HG02973 (cell line): ENCODE data around the gene IRX5.
A peak's percentile ranks its signal among the peaks of the same experiment; 100 is the strongest.

ENCODE experiments used
- ATAC-seq: cut with Tn5 transposase; IDR thresholded peaks from one replicate; pipeline ENCODE4 v1.9.1; 2021; ENCODE audit warnings: moderate library complexity; ENCODE audit not compliant: unreplicated experiment

Gene IRX5

GRCh38 chr16:54930005-54930868 lies at the start of gene IRX5:
IRX5 (plus strand) TSS chr16:54930865; CDS start chr16:54931199, 334 bp downstream.
- ATAC-seq, result no peak

- no peak for ATAC-seq
These were observed 48.1 kb upstream of the IRX5 start for GRCh38 chr16:54882556-54882955.

GRCh38 chr16:54883358-54883757 lies 47.3 kb upstream of the IRX5 start:
- ATAC-seq, result no peak

GRCh38 chr16:54886078-54886477 lies 44.6 kb upstream of the IRX5 start:
- no peak for ATAC-seq

- ATAC-seq, result no peak
These were observed 40.3 kb upstream of the IRX5 start for GRCh38 chr16:54890381-54890780.

- ATAC-seq, result no peak
These were observed 39.3 kb upstream of the IRX5 start for GRCh38 chr16:54891346-54891745.

GRCh38 chr16:54892981-54893380 lies 37.7 kb upstream of the IRX5 start:
- no peak for ATAC-seq

- ATAC-seq, result no peak
These were observed 32.7 kb upstream of the IRX5 start for GRCh38 chr16:54897930-54898329.

- no peak for ATAC-seq
These were observed 29.1 kb upstream of the IRX5 start for GRCh38 chr16:54901606-54902005.

- no peak for ATAC-seq
These were observed 27.6 kb upstream of the IRX5 start for GRCh38 chr16:54903047-54903446.

- no peak for ATAC-seq
These were observed 19.6 kb upstream of the IRX5 start for GRCh38 chr16:54911079-54911478.

GRCh38 chr16:54912720-54913119 lies 17.9 kb upstream of the IRX5 start:
- no peak for ATAC-seq

- no peak for ATAC-seq
These were observed 9.3 kb upstream of the IRX5 start for GRCh38 chr16:54921206-54921824.

GRCh38 chr16:54923055-54923473 lies 7.6 kb upstream of the IRX5 start:
- no peak for ATAC-seq

- no peak for ATAC-seq
These were observed 6.7 kb upstream of the IRX5 start for GRCh38 chr16:54923988-54924387.

GRCh38 chr16:54926166-54926838 lies 4.4 kb upstream of the IRX5 start:
- no peak for ATAC-seq

GRCh38 chr16:54927125-54928015 lies 3.3 kb upstream of the IRX5 start:
- no peak for ATAC-seq

GRCh38 chr16:54928016-54928356 lies 2.7 kb upstream of the IRX5 start:
- ATAC-seq, result no peak

- peak; percentile 24 for ATAC-seq
These were observed 2.1 kb upstream of the IRX5 start for GRCh38 chr16:54928411-54929089.
